PFSK-1 (cell line): Measurements from ENCODE around the gene MEG3.

Experiments used
- FOXP2 ChIP-seq: optimal IDR thresholded peaks from 2 replicates; pipeline ENCODE3; 2011; ENCODE audit warnings: borderline replicate concordance, control low read depth, inconsistent platforms; ENCODE audit not compliant: insufficient read depth; ENCODE audit errors: extremely low read length, extremely low read depth
- POLR2AphosphoS5 ChIP-seq: IDR thresholded peaks from 2 replicates; pipeline ENCODE4 v1.6.1; 2012; ENCODE audit warnings: low read depth, mild to moderate bottlenecking, control low read depth, low read length, moderate library complexity
- REST ChIP-seq, 2 experiments: IDR thresholded peaks; 2 replicates each; pipeline versions ENCODE4 v1.6.1 to v1.8.0; 2011 to 2012; ENCODE audit warnings: low read depth in 2 of 2, low read length in 2 of 2, control low read depth in 1 of 2, inconsistent platforms in 1 of 2, mild to moderate bottlenecking in 1 of 2, moderate library complexity in 1 of 2; ENCODE audit not compliant: insufficient read depth in 1 of 2
- SIN3A ChIP-seq: IDR thresholded peaks from 2 replicates; pipeline ENCODE4 v1.6.1; 2012; ENCODE audit warnings: mild to moderate bottlenecking, low read length, moderate library complexity, borderline replicate concordance; ENCODE audit not compliant: insufficient read depth

DNA sequence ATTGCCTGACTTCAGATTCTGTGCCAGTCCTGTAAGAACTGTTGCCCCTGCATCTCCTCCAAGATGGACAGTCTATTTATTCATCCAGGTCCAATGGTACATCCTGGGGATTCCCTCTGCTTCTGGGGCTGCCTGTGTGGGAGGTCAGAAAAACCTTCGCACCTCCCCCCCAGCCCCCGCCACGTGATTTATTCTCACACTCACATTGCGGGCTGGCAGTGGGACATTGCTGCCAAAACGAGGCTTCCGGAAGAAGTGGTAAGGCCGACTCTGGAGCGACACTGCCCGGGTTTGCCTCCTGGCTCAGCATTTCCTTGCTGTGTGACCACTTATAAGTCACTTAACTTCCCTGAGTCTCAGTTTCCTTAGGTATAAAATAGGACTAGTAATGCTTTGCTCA lies 83.5 kb downstream of the MEG3 start:
- TF ChIP-seq FOXP2: no peak
- TF ChIP-seq POLR2AphosphoS5: no peak
- TF ChIP-seq REST (IDR thresholded peaks at IDR 0.05; ENCODE audit: insufficient read depth in 1 of 2, low read depth in 2 of 2, low read length in 2 of 2): no peak
- no peak for TF ChIP-seq SIN3A
